Measurements from ENCODE around the gene IQCH. TPM values are rescaled to one million over a fixed set of nuclear protein-coding genes. Genes with fewer than 3 reads are reported as not detected.

IQCH gene
- total and polyA plus RNA-seq, 8 donors = 1.4 to 3.4 (median 2.8) TPM

- intact Hi-C loops (cut with DNase I) = no loop called here
These were observed 95.0 kb downstream of the IQCH start for GRCh38 chr15:67349634-67350033.

DNA sequence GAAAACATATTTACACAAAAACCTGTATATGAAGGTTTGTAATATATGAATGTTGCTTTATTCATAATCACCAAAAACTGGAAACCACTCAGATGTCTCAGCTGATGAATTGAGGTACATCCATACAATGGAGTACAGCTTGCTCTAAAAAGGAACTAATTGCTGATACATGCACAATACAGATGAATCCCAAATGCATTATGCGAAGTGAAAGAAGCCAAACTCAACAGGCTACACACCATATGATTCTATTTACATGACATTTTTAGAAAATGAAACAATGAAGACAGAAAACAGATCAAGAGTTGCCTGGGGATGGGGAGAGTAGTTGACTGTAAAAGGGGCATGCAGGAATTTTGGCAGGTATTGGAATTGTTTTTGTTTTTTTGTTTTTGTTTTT, 95.5 kb downstream of the IQCH start:
- ATAC-seq (no peak), DNase-seq (no peak)
- Histone ChIP-seq H3K36me3 (no peaks in the 10 kb centered on the region), H3K27ac (no peak overlapping the region), H3K4me3 (no peak overlapping the region), H3K4me1 (no peaks in the 10 kb centered on the region), H3K27me3 (no peaks in the 10 kb centered on the region), H3K9me3 (peaks cover 0 to 21% of the 10 kb centered on the region in 2 donors)
- intact Hi-C loops (cut with DNase I) = no loop called here
- no peak for TF ChIP-seq CTCF (IDR thresholded peaks at IDR 0.05)

More at GRCh38 chr15:67349634-67350033, 95.0 kb downstream of the IQCH start:
- DNase-seq (no peak), ATAC-seq (no peak)
- Histone ChIP-seq H3K4me3 (no peak overlapping the region), H3K9me3 (peaks cover 0 to 23% of the 10 kb centered on the region in 2 donors), H3K27me3 (no peaks in the 10 kb centered on the region), H3K36me3 (no peaks in the 10 kb centered on the region), H3K4me1 (no peaks in the 10 kb centered on the region), H3K27ac (no peak overlapping the region)
- no peak for TF ChIP-seq CTCF (IDR thresholded peaks at IDR 0.05)

DNA sequence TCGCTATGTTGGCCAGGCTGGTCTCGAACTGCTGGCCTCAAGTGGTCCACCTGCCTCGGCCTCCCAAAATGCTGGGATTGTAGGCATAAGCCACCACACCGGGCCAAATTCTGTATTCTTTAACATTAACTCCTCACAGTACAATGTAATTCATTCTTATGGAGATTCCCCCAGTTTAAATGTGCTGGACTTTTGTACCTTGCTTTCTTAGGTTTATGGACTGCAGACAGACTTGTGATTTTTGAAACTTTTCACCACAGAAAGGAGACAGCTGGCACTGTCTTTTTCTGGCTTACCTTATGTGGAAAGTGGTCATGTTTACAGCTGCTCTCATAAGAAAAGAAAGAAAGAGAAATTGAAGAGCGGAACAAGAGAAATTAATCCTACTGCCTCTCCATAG, 103.8 kb downstream of the IQCH start:
- no peak for ATAC-seq

GRCh38 chr15:67358812-67359211, 104.2 kb downstream of the IQCH start:
- H3K4me3 ChIP-seq = no peak overlapping the region
- no peaks in the 10 kb centered on the region for H3K4me1 ChIP-seq
- intact Hi-C loops (cut with DNase I) = no loop called here
- H3K27ac ChIP-seq = no peak overlapping the region
- DNase-seq = no peak
- no peaks in the 10 kb centered on the region for H3K9me3 ChIP-seq
- no peak for ATAC-seq
- no peak for TF ChIP-seq CTCF (IDR thresholded peaks at IDR 0.05)
- no peaks in the 10 kb centered on the region for H3K27me3 ChIP-seq
- H3K36me3 ChIP-seq = no peaks in the 10 kb centered on the region

More for the DNA sequence above, 103.8 kb downstream of the IQCH start:
- Histone ChIP-seq H3K4me1 (no peaks in the 10 kb centered on the region), H3K27ac (no peak overlapping the region), H3K9me3 (peaks cover 0 to under 1% of the 10 kb centered on the region in 2 donors), H3K27me3 (no peaks in the 10 kb centered on the region), H3K36me3 (no peaks in the 10 kb centered on the region), H3K4me3 (no peak overlapping the region)
- intact Hi-C loops (cut with DNase I) = no loop called here
- no peak for DNase-seq
- TF ChIP-seq CTCF (IDR thresholded peaks at IDR 0.05) = no peak

GRCh38 chr15:67359431-67360079, 105.0 kb downstream of the IQCH start:
- intact Hi-C loops (cut with DNase I) = no loop called here
- Histone ChIP-seq H3K9me3 (no peaks in the 10 kb centered on the region), H3K36me3 (no peaks in the 10 kb centered on the region), H3K4me1 (no peaks in the 10 kb centered on the region), H3K4me3 (no peak overlapping the region), H3K27me3 (no peaks in the 10 kb centered on the region), H3K27ac (no peak overlapping the region)
- ATAC-seq = no peak
- no peak for TF ChIP-seq CTCF (IDR thresholded peaks at IDR 0.05)
- no peak for DNase-seq

All from left lung (tissue), 10 donors.